ENCODE results near the gene MCC.

- no peak for TF ChIP-seq POLR2A (IDR thresholded peaks at IDR 0.05)
- TF ChIP-seq, protein P1, sequence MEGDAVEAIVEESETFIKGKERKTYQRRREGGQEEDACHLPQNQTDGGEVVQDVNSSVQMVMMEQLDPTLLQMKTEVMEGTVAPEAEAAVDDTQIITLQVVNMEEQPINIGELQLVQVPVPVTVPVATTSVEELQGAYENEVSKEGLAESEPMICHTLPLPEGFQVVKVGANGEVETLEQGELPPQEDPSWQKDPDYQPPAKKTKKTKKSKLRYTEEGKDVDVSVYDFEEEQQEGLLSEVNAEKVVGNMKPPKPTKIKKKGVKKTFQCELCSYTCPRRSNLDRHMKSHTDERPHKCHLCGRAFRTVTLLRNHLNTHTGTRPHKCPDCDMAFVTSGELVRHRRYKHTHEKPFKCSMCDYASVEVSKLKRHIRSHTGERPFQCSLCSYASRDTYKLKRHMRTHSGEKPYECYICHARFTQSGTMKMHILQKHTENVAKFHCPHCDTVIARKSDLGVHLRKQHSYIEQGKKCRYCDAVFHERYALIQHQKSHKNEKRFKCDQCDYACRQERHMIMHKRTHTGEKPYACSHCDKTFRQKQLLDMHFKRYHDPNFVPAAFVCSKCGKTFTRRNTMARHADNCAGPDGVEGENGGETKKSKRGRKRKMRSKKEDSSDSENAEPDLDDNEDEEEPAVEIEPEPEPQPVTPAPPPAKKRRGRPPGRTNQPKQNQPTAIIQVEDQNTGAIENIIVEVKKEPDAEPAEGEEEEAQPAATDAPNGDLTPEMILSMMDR (IDR thresholded peaks at IDR 0.05), result no peak
These were observed 326.0 kb downstream of the MCC start for GRCh38 chr5:113162208-113162607.

All from upper lobe of left lung (tissue), 4 donors.